ENCODE results near the gene DNAH14. TPM values are rescaled to one million over a fixed set of nuclear protein-coding genes. Genes with fewer than 3 reads are reported as not detected.

Gene DNAH14
- total and polyA plus RNA-seq, 2 experiments from 2014 or later = 55.3 to 80.2 TPM

DNA sequence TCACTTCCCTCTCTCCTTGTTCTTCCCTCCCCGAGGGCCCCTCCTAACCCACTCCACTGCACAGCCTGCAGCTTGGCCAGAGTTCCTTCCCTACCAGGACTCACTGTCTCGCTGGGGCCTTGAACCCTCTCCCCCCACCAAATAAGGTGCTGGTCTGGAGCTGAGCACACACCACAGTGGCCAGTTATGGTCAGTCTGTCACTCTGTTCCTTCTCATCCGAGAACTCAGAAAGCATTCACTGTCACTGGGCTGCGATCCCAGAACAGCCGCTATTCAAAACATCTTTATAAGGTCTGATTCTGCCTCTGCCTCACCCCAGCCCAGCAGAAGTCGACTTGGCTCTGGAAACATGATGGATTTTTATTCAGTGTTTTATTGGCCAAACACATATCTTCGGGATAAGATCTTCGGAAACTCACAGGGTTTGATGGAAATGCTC, 518.2 kb downstream of the DNAH14 start (continued):
- TF ChIP-seq ZNF462 (CRISPR knock-in tag; IDR thresholded peaks at IDR 0.05) = no peak

GRCh38 chr1:225448146-225448805, 518.8 kb downstream of the DNAH14 start:
- Histone ChIP-seq H2AFZ (no peak overlapping the region), H3F3A (replicated peaks; ENCODE audit: low read depth) (no peaks in the 10 kb centered on the region), H3K79me2 (replicated peaks; ENCODE audit: insufficient read depth) (no peaks in the 10 kb centered on the region), H3K27me3 (ENCODE audit: insufficient read depth) (no peaks in the 10 kb centered on the region), H4K20me1 (replicated peaks; ENCODE audit: insufficient read depth) (no peaks in the 10 kb centered on the region), H3K36me3 (ENCODE audit: insufficient read depth) (no peaks in the 10 kb centered on the region), H3K27ac (ENCODE audit: low read depth) (no peak overlapping the region), H3K4me1 (ENCODE audit: insufficient read depth) (peaks cover 13% of the 10 kb centered on the region), H3K4me3 (no peak overlapping the region), H3K4me2 (no peak overlapping the region), H3K9me2 (ENCODE audit: insufficient read depth) (no peaks in the 10 kb centered on the region)
- no peaks in the 10 kb centered on the region for H3K9me3 Mint-ChIP-seq
- peaks cover 32% of the 10 kb centered on the region for H3K4me1 Mint-ChIP-seq
- no peak overlapping the region for H3K27ac Mint-ChIP-seq
- H3K27me3 Mint-ChIP-seq (ENCODE audit: insufficient read depth, low read depth, poor library complexity) = peaks cover 13% of the 10 kb centered on the region
- TF ChIP-seq STAT1 (IDR thresholded peaks at IDR 0.05; ENCODE audit: unreplicated experiment) = no peak
- no peak for TF ChIP-seq POLR2AphosphoS5 (IDR thresholded peaks at IDR 0.05; ENCODE audit: low read depth)
- TF ChIP-seq ZNF462 (CRISPR knock-in tag; IDR thresholded peaks at IDR 0.05) = no peak
- TF ChIP-seq EZH2phosphoT487 (IDR thresholded peaks at IDR 0.05; ENCODE audit: unreplicated experiment) = no peak
- H3K36me3 Mint-ChIP-seq (ENCODE audit: low read depth) = no peaks in the 10 kb centered on the region
- DNase-seq (ENCODE audit: low spot score) = no peak
- H3K4me3 Mint-ChIP-seq = no peak overlapping the region
- no peak for ATAC-seq

All from GM23338 (cell line).